ENCODE data around the gene C16orf95.

C16orf95 gene

GRCh38 chr16:87276091-87276701 lies 41.0 kb downstream of the C16orf95 start:
- no peak overlapping the region for H3K27ac ChIP-seq
- no peak for TF ChIP-seq ZFX (IDR thresholded peaks at IDR 0.05; ENCODE audit: borderline replicate concordance)
- TF ChIP-seq, protein P1, sequence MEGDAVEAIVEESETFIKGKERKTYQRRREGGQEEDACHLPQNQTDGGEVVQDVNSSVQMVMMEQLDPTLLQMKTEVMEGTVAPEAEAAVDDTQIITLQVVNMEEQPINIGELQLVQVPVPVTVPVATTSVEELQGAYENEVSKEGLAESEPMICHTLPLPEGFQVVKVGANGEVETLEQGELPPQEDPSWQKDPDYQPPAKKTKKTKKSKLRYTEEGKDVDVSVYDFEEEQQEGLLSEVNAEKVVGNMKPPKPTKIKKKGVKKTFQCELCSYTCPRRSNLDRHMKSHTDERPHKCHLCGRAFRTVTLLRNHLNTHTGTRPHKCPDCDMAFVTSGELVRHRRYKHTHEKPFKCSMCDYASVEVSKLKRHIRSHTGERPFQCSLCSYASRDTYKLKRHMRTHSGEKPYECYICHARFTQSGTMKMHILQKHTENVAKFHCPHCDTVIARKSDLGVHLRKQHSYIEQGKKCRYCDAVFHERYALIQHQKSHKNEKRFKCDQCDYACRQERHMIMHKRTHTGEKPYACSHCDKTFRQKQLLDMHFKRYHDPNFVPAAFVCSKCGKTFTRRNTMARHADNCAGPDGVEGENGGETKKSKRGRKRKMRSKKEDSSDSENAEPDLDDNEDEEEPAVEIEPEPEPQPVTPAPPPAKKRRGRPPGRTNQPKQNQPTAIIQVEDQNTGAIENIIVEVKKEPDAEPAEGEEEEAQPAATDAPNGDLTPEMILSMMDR (IDR thresholded peaks at IDR 0.05): no peak

GRCh38 chr16:87274794-87275193 lies 42.4 kb downstream of the C16orf95 start:
- TF ChIP-seq, protein P1 (IDR thresholded peaks at IDR 0.05): no peak
- TF ChIP-seq ZFX (IDR thresholded peaks at IDR 0.05; ENCODE audit: borderline replicate concordance): no peak
- H3K27ac ChIP-seq: no peak overlapping the region

DNA sequence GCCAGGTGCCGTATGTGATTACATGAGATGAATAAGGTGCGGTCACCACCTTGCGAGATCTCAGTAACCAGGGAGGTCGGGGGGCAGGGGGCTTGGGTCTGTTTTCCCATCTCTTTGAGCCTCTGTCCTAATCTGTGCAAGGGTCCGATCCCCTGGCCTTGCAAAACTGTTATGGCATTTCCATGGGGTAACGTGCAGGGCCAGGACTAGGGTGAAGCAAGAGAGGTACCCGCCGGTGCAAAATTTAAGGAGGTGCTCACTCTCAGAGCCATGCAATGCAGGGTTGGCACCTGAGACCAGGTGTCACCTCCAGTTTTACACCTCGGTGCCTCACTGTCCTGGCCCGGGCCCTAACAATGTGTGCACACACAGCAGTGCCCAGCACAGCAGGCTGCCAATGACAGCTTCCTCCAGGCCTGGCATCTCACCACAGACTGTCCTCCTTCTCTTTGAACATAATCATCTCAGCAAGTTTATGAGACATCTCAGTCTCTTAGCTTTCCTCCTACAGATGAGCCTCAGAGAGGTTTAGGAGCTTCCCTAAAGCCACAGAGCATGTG lies 43.6 kb downstream of the C16orf95 start:
- TF ChIP-seq, protein P1 (IDR thresholded peaks at IDR 0.05): no peak
- no peak for TF ChIP-seq ZFX (IDR thresholded peaks at IDR 0.05; ENCODE audit: borderline replicate concordance)
- H3K27ac ChIP-seq: no peak overlapping the region

- H3K27ac ChIP-seq: no peak overlapping the region
- TF ChIP-seq ZFX (IDR thresholded peaks at IDR 0.05; ENCODE audit: borderline replicate concordance): no peak
- TF ChIP-seq, protein P1 (IDR thresholded peaks at IDR 0.05): no peak
These were observed 45.9 kb downstream of the C16orf95 start for GRCh38 chr16:87271256-87271655.

DNA sequence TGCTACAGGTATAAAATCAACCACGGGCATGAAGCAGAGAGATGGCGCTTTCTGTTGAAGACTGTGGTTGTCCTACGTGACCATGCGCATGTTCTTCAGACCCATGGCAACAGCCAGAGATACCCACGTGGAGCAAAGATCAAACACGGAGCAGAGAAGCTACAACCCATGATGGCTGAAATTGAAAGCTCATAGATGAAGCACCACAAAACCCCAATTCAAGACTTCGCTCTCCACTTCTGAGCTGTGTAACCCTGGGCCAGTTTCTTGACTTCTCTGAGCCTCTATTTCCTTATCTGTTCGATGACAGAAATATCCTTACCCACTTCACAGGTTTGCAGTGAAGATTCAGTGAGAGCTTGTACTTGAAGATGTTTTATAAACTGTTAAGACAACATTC lies 49.6 kb downstream of the C16orf95 start:
- no peak overlapping the region for H3K27ac ChIP-seq
- TF ChIP-seq, protein P1 (IDR thresholded peaks at IDR 0.05): no peak
- TF ChIP-seq ZFX (IDR thresholded peaks at IDR 0.05; ENCODE audit: borderline replicate concordance): no peak

DNA sequence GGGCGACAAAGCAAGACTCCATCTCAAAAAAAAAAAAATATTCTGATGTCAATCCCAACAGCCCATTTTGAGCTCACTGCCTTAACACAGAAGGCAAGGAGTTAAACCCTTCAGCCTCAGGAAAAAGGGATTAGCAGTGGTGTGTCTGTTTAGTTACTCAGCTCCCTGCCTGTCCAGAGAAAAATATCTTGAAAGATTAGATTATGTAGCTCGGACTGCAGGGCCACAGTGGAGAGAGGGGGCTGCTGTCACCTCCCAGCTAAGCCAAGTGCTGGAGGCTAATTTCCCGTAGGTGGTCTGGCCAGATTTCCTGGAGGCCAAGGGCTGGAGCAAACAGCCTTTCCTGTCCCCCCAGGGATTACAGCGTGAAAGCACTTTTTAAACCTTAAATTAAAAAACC lies 50.3 kb downstream of the C16orf95 start:
- no peak for TF ChIP-seq ZFX (IDR thresholded peaks at IDR 0.05; ENCODE audit: borderline replicate concordance)
- TF ChIP-seq, protein P1 (IDR thresholded peaks at IDR 0.05): no peak
- no peak overlapping the region for H3K27ac ChIP-seq

- TF ChIP-seq, protein P1 (IDR thresholded peaks at IDR 0.05): no peak
- TF ChIP-seq ZFX (IDR thresholded peaks at IDR 0.05; ENCODE audit: borderline replicate concordance): no peak
- H3K27ac ChIP-seq: no peak overlapping the region
These were observed 51.9 kb downstream of the C16orf95 start for GRCh38 chr16:87265261-87265660.
